ENCODE data around the gene ITPR3. TPM values are rescaled to one million over a fixed set of nuclear protein-coding genes. Genes with fewer than 3 reads are reported as not detected.

Gene ITPR3
- total and polyA plus RNA-seq, 2 experiments from 2014 or later = 0.13 to 1.1 TPM

DNA sequence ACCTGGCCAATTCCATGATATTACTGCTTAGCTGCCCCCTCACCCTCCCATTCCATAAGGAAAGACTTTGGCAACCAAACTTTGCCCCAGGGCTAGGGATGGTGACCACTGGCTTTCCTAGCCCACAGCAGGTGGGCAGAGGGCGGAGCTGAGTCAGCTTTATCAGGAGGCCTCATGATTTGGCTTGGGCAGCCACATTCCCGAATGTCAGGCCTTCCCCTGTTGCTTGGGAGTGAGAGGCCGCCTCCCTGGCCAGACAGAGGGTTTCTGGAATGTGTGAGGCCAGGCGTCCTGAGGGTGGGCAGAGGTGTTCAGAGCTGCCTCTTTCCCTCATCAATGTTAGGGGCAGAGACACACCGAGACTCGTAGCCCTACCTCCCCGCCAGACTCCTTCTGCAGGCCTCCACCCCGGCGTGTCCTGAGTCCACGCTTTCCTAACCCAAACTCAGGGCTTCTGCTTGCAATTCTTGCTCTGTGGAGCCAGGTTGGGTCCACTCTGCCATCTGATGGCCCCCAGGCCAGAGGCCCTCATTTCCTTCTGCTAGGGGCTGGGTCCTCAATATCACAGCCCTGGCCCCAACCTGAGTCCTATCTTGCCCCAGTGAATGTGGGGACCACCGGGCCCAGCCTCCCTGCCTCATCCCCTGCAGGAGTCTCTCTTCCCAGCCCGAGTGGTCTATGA lies 71.1 kb downstream of the ITPR3 start:
- TF ChIP-seq, protein P1, sequence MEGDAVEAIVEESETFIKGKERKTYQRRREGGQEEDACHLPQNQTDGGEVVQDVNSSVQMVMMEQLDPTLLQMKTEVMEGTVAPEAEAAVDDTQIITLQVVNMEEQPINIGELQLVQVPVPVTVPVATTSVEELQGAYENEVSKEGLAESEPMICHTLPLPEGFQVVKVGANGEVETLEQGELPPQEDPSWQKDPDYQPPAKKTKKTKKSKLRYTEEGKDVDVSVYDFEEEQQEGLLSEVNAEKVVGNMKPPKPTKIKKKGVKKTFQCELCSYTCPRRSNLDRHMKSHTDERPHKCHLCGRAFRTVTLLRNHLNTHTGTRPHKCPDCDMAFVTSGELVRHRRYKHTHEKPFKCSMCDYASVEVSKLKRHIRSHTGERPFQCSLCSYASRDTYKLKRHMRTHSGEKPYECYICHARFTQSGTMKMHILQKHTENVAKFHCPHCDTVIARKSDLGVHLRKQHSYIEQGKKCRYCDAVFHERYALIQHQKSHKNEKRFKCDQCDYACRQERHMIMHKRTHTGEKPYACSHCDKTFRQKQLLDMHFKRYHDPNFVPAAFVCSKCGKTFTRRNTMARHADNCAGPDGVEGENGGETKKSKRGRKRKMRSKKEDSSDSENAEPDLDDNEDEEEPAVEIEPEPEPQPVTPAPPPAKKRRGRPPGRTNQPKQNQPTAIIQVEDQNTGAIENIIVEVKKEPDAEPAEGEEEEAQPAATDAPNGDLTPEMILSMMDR (IDR thresholded peaks at IDR 0.05; ENCODE audit: low read depth, low read length) = no peak
- Histone ChIP-seq H3K27me3 (no peaks in the 10 kb centered on the region), H3K4me3 (no peak overlapping the region), H3K9me3 (ENCODE audit: low read depth) (no peaks in the 10 kb centered on the region), H3K27ac (peak overlapping the region; percentile 91), H3K4me1 (ENCODE audit: low read depth) (peaks cover 49% of the 10 kb centered on the region), H3K36me3 (no peaks in the 10 kb centered on the region)
- peak; percentile 72 to 83 for DNase-seq (ENCODE audit: low read depth in 1 of 2, low spot score in 1 of 2)

DNA sequence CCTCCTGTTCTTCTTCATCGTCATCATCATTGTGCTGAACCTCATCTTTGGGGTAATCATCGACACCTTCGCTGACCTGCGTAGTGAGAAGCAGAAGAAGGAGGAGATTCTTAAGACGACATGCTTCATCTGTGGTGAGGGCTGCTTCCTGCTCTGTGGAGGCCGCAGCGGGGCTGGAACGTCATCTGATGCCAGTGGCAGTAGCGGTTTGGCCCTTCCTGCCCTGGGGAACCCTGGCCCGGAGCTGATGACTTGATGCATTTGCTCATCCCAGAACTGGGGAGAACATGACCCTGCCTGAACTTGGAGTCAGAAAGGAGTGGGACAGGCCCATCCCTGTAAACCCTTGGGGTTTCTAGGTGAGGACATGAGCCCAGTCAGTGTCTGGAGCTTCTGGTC lies 71.6 kb downstream of the ITPR3 start:
- H3K4me1 ChIP-seq (ENCODE audit: low read depth) = peaks cover 51% of the 10 kb centered on the region
- H3K27ac ChIP-seq = peak overlapping the region; percentile 91
- H3K4me3 ChIP-seq = no peak overlapping the region
- peak in 1 of 2 donors; percentile 24 for DNase-seq (ENCODE audit: low read depth in 1 of 2, low spot score in 1 of 2)
- no peaks in the 10 kb centered on the region for H3K9me3 ChIP-seq (ENCODE audit: low read depth)
- no peaks in the 10 kb centered on the region for H3K27me3 ChIP-seq
- no peaks in the 10 kb centered on the region for H3K36me3 ChIP-seq
- TF ChIP-seq, protein P1 (IDR thresholded peaks at IDR 0.05; ENCODE audit: low read depth, low read length) = no peak

DNA sequence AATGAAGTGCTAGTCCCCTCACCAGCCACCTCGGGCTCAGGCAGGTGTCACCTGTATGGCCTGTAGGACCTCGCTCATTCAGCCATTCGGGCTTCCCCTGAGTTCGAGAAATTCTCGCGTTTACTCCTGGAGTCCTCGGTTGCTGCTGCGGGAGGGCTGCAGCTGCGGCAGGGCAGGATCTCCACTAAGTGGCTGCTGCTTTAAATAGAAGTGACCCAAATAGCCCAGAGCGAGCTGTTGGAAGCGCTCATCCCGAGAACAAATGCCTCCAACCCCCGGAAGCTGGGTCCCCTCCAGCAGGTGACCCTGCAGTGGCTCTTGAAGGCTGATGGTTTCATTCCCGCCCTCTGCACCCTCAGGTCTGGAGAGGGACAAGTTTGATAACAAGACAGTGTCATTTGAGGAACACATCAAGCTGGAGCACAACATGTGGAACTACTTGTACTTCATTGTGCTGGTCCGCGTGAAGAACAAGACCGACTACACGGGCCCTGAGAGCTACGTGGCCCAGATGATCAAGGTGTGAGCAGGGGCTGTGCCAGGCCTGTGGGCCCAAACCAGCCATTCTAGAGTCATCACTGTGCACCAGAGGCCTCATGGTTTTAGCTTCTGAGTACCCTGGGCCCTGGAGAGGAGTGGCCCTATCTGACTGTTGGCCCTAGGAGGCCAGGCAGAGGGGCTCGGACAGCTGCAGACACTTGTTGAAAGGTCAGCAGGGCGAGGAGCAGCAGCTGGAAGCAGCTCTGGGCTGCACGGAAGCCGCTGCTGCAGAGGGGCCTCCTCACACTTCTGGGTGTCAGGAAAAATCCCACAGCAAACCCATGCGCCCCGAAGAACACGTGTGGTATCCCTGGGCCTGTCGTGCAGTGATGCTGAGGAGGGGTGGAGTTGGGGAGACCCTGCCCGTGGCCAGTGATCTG lies 72.3 kb downstream of the ITPR3 start:
- TF ChIP-seq, protein P1 (IDR thresholded peaks at IDR 0.05; ENCODE audit: low read depth, low read length) = no peak
- Histone ChIP-seq H3K36me3 (no peaks in the 10 kb centered on the region), H3K4me3 (no peak overlapping the region), H3K27ac (peak overlapping the region; percentile 91), H3K4me1 (ENCODE audit: low read depth) (peaks cover 51% of the 10 kb centered on the region), H3K27me3 (no peaks in the 10 kb centered on the region), H3K9me3 (ENCODE audit: low read depth) (no peaks in the 10 kb centered on the region)
- peak in 1 of 2 donors; percentile 68 for DNase-seq (ENCODE audit: low read depth in 1 of 2, low spot score in 1 of 2)

DNA sequence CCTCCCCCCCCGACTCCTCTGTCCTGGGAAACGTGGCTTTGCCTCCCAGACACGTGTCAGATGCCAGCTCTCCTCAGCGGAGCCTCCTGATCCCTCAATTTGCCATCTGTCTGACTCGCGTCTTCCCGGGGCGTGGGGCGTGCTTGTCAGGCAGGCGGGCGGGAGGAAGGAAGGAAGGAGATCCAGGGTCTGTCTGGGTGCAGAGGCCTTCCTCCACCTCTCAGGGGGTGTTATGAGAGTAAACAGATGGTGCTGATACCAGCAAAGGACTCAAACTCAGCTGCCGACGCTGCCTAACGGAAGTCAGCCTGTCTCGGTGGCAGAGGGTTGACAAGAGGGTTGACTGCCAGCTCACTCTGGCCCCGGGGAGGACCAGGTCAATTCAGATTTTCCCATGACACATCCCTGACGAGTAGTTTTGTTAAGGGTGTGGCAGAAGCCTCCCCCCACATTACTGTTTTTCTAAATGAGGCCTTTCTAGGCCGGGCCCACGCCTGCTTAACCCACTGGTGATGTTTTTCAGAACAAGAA lies 73.3 kb downstream of the ITPR3 start:
- Histone ChIP-seq H3K27me3 (no peaks in the 10 kb centered on the region), H3K4me1 (ENCODE audit: low read depth) (peaks cover 51% of the 10 kb centered on the region), H3K4me3 (no peak overlapping the region), H3K9me3 (ENCODE audit: low read depth) (no peaks in the 10 kb centered on the region), H3K36me3 (no peaks in the 10 kb centered on the region), H3K27ac (peak overlapping the region; percentile 91)
- DNase-seq (ENCODE audit: low read depth in 1 of 2, low spot score in 1 of 2) = peak; percentile 30 to 46
- TF ChIP-seq, protein P1 (IDR thresholded peaks at IDR 0.05; ENCODE audit: low read depth, low read length) = no peak

DNA sequence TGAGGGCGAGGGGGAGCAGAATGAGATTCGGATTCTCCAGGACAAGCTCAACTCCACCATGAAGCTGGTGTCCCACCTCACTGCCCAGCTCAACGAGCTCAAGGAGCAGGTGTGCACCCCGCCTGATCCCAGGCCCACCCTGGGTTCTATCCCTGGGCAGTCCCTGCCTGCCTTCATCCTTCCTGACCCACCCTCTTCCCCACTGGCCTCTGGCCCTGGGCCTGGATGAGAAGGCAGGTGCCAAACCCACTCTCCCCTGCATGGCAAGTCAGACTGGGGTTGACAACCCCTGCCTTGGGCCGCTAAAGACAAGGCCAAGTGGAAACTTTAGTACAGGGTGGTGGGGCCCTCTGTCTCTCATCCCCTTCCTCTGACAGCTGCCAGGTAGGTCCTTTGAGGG lies 73.9 kb downstream of the ITPR3 start:
- H3K9me3 ChIP-seq (ENCODE audit: low read depth) = no peaks in the 10 kb centered on the region
- H3K4me1 ChIP-seq (ENCODE audit: low read depth) = peaks cover 51% of the 10 kb centered on the region

More for the DNA sequence above, 73.9 kb downstream of the ITPR3 start:
- no peak overlapping the region for H3K4me3 ChIP-seq
- TF ChIP-seq, protein P1 (IDR thresholded peaks at IDR 0.05; ENCODE audit: low read depth, low read length) = no peak
- no peak for DNase-seq (ENCODE audit: low read depth in 1 of 2, low spot score in 1 of 2)
- H3K27ac ChIP-seq = peak overlapping the region; percentile 91
- H3K36me3 ChIP-seq = no peaks in the 10 kb centered on the region
- H3K27me3 ChIP-seq = no peaks in the 10 kb centered on the region

Data from cardiac muscle cell (in vitro differentiated cells and primary cell).